H9 (cell line): ENCODE data around the gene MED13L. TPM values are rescaled to one million over a fixed set of nuclear protein-coding genes. Genes with fewer than 3 reads are reported as not detected.

Experiments
- DNase-seq: peaks from one replicate; pipeline ENCODE4 v3.0.0-alpha.2; 2017
- H2AFZ ChIP-seq: one replicate; pipeline ENCODE4 v1.6.1; 2013; ENCODE audit warnings: mild to moderate bottlenecking, low read length, control low read depth, moderate library complexity
- H2AK5ac ChIP-seq: 2 replicates; pipeline ENCODE4 v1.6.1; 2013; ENCODE audit warnings: low read length, control low read depth, mixed read lengths; ENCODE audit not compliant: insufficient read length
- H2BK120ac ChIP-seq: one replicate; pipeline ENCODE4 v1.6.1; 2013; ENCODE audit warnings: low read depth, mild to moderate bottlenecking, low read length, control low read depth, inconsistent platforms; ENCODE audit not compliant: poor library complexity, severe bottlenecking
- H2BK12ac ChIP-seq: 2 replicates; pipeline ENCODE4 v1.6.1; 2013; ENCODE audit warnings: low read length, control low read depth, mixed read lengths, low read depth; ENCODE audit not compliant: insufficient read length
- H2BK15ac ChIP-seq: 2 replicates; pipeline ENCODE4 v1.6.1; 2013; ENCODE audit warnings: low read depth, low read length, control low read depth
- H2BK20ac ChIP-seq: one replicate; pipeline ENCODE4 v1.6.1; 2013; ENCODE audit warnings: low read depth, mild to moderate bottlenecking, low read length, control low read depth, inconsistent platforms; ENCODE audit not compliant: poor library complexity, severe bottlenecking
- H2BK5ac ChIP-seq: 2 replicates; pipeline ENCODE4 v1.6.1; 2013; ENCODE audit warnings: low read length, control low read depth, mixed read lengths; ENCODE audit not compliant: insufficient read length
- H3K14ac ChIP-seq: 2 replicates; pipeline ENCODE4 v1.6.1; 2013; ENCODE audit warnings: low read length, control low read depth; ENCODE audit not compliant: insufficient read depth
- H3K18ac ChIP-seq: 2 replicates; pipeline ENCODE4 v1.6.1; 2013; ENCODE audit warnings: low read depth, mild to moderate bottlenecking, mixed read lengths, low read length, control low read depth; ENCODE audit not compliant: insufficient read length
- H3K23ac ChIP-seq: 2 replicates; pipeline ENCODE4 v1.6.1; 2013; ENCODE audit warnings: low read length, control low read depth, mixed read lengths, low read depth; ENCODE audit not compliant: insufficient read length
- H3K23me2 ChIP-seq: 2 replicates; pipeline ENCODE4 v1.6.1; 2013; ENCODE audit warnings: low read depth, mild to moderate bottlenecking, mixed read lengths, low read length, control low read depth; ENCODE audit not compliant: insufficient read length, poor library complexity, severe bottlenecking
- H3K27ac ChIP-seq: 2 replicates; pipeline ENCODE4 v1.5.1; 2013; ENCODE audit warnings: low read length, control low read depth, mixed read lengths, low read depth; ENCODE audit not compliant: insufficient read length
- H3K27me3 ChIP-seq: 2 replicates; pipeline ENCODE4 v1.6.1; 2013; ENCODE audit warnings: low read length, control low read depth, inconsistent platforms; ENCODE audit not compliant: insufficient read depth
- H3K4ac ChIP-seq: 2 replicates; pipeline ENCODE4 v1.6.1; 2013; ENCODE audit warnings: low read depth, mild to moderate bottlenecking, control low read depth, inconsistent platforms, low read length, moderate library complexity
- H3K4me1 ChIP-seq: 2 replicates; pipeline ENCODE4 v1.6.1; 2013; ENCODE audit warnings: low read length, control low read depth, inconsistent platforms; ENCODE audit not compliant: insufficient read depth
- H3K4me2 ChIP-seq: 2 replicates; pipeline ENCODE4 v1.6.1; 2013; ENCODE audit warnings: low read length, control low read depth, mixed read lengths; ENCODE audit not compliant: insufficient read length, insufficient read depth
- H3K56ac ChIP-seq: 2 replicates; pipeline ENCODE4 v1.6.1; 2013; ENCODE audit warnings: low read depth, mild to moderate bottlenecking, mixed read lengths, low read length, control low read depth; ENCODE audit not compliant: insufficient read length
- H3K79me1 ChIP-seq: 2 replicates; pipeline ENCODE4 v1.6.1; 2013; ENCODE audit warnings: low read depth, mild to moderate bottlenecking, moderate library complexity, low read length, control low read depth, inconsistent platforms; ENCODE audit not compliant: insufficient read depth, poor library complexity, severe bottlenecking
- H3K79me2 ChIP-seq: 2 replicates; pipeline ENCODE4 v1.6.1; 2013; ENCODE audit warnings: low read length, control low read depth, inconsistent platforms; ENCODE audit not compliant: insufficient read depth
- H3K9ac ChIP-seq: 2 replicates; pipeline ENCODE4 v1.6.1; 2013; ENCODE audit warnings: low read length, control low read depth, mixed read lengths; ENCODE audit not compliant: insufficient read length; ENCODE audit errors: extremely low read depth
- H3K9me3 ChIP-seq: one replicate; pipeline ENCODE4 v1.6.1; 2013; ENCODE audit warnings: low read depth, low read length, inconsistent platforms; ENCODE audit not compliant: control insufficient read depth
- H3T11ph ChIP-seq: one replicate; pipeline ENCODE4 v1.6.1; 2013; ENCODE audit warnings: mild to moderate bottlenecking, low read length, control low read depth, inconsistent platforms
- H4K20me1 ChIP-seq: one replicate; pipeline ENCODE4 v1.6.1; 2013; ENCODE audit not compliant: control insufficient read depth, insufficient read length, insufficient read depth
- H4K5ac ChIP-seq: 2 replicates; pipeline ENCODE4 v1.6.1; 2013; ENCODE audit warnings: low read depth, mild to moderate bottlenecking, mixed read lengths, low read length, control low read depth; ENCODE audit not compliant: insufficient read length
- H4K8ac ChIP-seq: replicated peaks from 2 replicates; pipeline ENCODE4 v1.6.1; 2013; ENCODE audit warnings: low read length, control low read depth, mixed read lengths, low read depth; ENCODE audit not compliant: insufficient read length
- H4K91ac ChIP-seq: 2 replicates; pipeline ENCODE4 v1.6.1; 2013; ENCODE audit warnings: low read depth, mild to moderate bottlenecking, moderate library complexity, mixed read lengths, low read length, control low read depth; ENCODE audit not compliant: insufficient read length
- H3K27ac Mint-ChIP-seq, 3 experiments: 2 replicates in 2 of 3; 3 replicates in 1 of 3; pipeline ENCODE4 v1.8.0; 2020 to 2021; ENCODE audit warnings: mixed read lengths in 3 of 3, mild to moderate bottlenecking in 1 of 3, moderate library complexity in 1 of 3
- H3K27me3 Mint-ChIP-seq: 2 replicates; pipeline ENCODE4 v1.8.0; 2021; ENCODE audit warnings: low read depth, mild to moderate bottlenecking, moderate library complexity, mixed read lengths
- H3K36me3 Mint-ChIP-seq, 3 experiments: 2 replicates in 2 of 3; 3 replicates in 1 of 3; pipeline ENCODE4 v1.8.0; 2020 to 2021; ENCODE audit warnings: low read depth in 3 of 3, mixed read lengths in 3 of 3; ENCODE audit not compliant: insufficient read depth in 1 of 3
- H3K4me1 Mint-ChIP-seq, 2 experiments: 2 replicates each; pipeline ENCODE4 v1.8.0; 2020; ENCODE audit warnings: mixed read lengths in 2 of 2
- H3K4me3 Mint-ChIP-seq, 2 experiments: 2 replicates in 1 of 2; 3 replicates in 1 of 2; pipeline ENCODE4 v1.8.0; 2020 to 2021; ENCODE audit warnings: mild to moderate bottlenecking in 2 of 2, mixed read lengths in 2 of 2, moderate library complexity in 1 of 2
- H3K9me3 Mint-ChIP-seq, 2 experiments: 2 replicates in 1 of 2; 3 replicates in 1 of 2; pipeline ENCODE4 v1.8.0; 2020; ENCODE audit warnings: mild to moderate bottlenecking in 2 of 2, mixed read lengths in 2 of 2, moderate library complexity in 1 of 2
- CTCF ChIP-seq: fragments of 200-600 bp; sonication (generic); conservative IDR thresholded peaks from 3 replicates; pipeline ENCODE4 v1.8.0; 2021; ENCODE audit warnings: antibody characterized with exemption, mild to moderate bottlenecking
- WGBS: extraction: QIAGEN DNeasy Blood & Tissue Kit; methylation state at CpG from one replicate; pipeline ENCODE4 v1.1.7; 2013; ENCODE audit warnings: missing lambda C conversion rate, low lambda C conversion rate, mixed read lengths; ENCODE audit not compliant: insufficient read length; ENCODE audit errors: extremely low coverage; 5-methylcytosine and 5-hydroxymethylcytosine counted together
- total RNA-seq: library from RNA; stranded (reverse); gene quantifications from 2 replicates; pipeline ENCODE4 v1.2.1, GENCODE V29; 2021

MED13L gene
- total RNA-seq, 1 experiment from 2014 or later, result 52.4 TPM

GRCh38 chr12:116028619-116029018 is 248.9 kb downstream of the MED13L start:
- no CpG with 5 or more reads among the region's 4 CpGs for WGBS

More at GRCh38 chr12:116028619-116029018, 248.9 kb downstream of the MED13L start:
- no peak overlapping the region for H3K4ac ChIP-seq
- H3K23me2 ChIP-seq, result no peaks in the 10 kb centered on the region
- H2BK20ac ChIP-seq, result no peak overlapping the region
- no peak for DNase-seq
- Mint-ChIP-seq H3K27me3 (no peaks in the 10 kb centered on the region), H3K9me3 (peaks cover 6 to 8% of the 10 kb centered on the region in 2 experiments; a peak in 4 of 5 replicates), H3K4me1 (peaks cover 5 to 7% of the 10 kb centered on the region in 2 experiments), H3K27ac (no peak overlapping the region; a peak in 1 of 7 replicates), H3K36me3 (peaks cover 0 to 6% (median 4%) of the 10 kb centered on the region in 3 experiments; a peak in 3 of 7 replicates), H3K4me3 (no peak overlapping the region)
- no peak overlapping the region for H4K91ac ChIP-seq
- no peak overlapping the region for H2AK5ac ChIP-seq
- H3K23ac ChIP-seq, result no peak overlapping the region
- no peak overlapping the region for H2BK15ac ChIP-seq
- no peak overlapping the region for H2BK5ac ChIP-seq
- H3K9ac ChIP-seq, result no peak overlapping the region
- H3K14ac ChIP-seq, result no peak overlapping the region
- no peak overlapping the region for H3T11ph ChIP-seq
- no peak overlapping the region for H4K5ac ChIP-seq
- no peaks in the 10 kb centered on the region for H3K9me3 ChIP-seq
- H3K56ac ChIP-seq, result no peak overlapping the region
- no peaks in the 10 kb centered on the region for H4K20me1 ChIP-seq
- H3K27ac ChIP-seq, result no peak overlapping the region
- H4K8ac ChIP-seq, result no peak overlapping the region
- H3K4me2 ChIP-seq, result no peak overlapping the region
- H3K4me1 ChIP-seq, result no peaks in the 10 kb centered on the region
- H3K18ac ChIP-seq, result no peak overlapping the region
- no peaks in the 10 kb centered on the region for H3K79me1 ChIP-seq
- no peak overlapping the region for H2AFZ ChIP-seq
- H2BK12ac ChIP-seq, result no peak overlapping the region
- TF ChIP-seq CTCF, result no peak
- H3K27me3 ChIP-seq, result no peaks in the 10 kb centered on the region
- H2BK120ac ChIP-seq, result no peak overlapping the region
- no peaks in the 10 kb centered on the region for H3K79me2 ChIP-seq
